SHP77 (cell line): Measurements from ENCODE around the gene PRODH.
"Not testable (repeated sequence)": the region's sequence is repeated elsewhere in the genome, so short reads cannot be mapped to it uniquely, and the experiment has no call there.

ENCODE experiments used
- DNase-seq, 2 experiments: peaks; one replicate each; lab custom pipeline; 2025; lab: John Stamatoyannopoulos, UW

The PRODH gene

DNA sequence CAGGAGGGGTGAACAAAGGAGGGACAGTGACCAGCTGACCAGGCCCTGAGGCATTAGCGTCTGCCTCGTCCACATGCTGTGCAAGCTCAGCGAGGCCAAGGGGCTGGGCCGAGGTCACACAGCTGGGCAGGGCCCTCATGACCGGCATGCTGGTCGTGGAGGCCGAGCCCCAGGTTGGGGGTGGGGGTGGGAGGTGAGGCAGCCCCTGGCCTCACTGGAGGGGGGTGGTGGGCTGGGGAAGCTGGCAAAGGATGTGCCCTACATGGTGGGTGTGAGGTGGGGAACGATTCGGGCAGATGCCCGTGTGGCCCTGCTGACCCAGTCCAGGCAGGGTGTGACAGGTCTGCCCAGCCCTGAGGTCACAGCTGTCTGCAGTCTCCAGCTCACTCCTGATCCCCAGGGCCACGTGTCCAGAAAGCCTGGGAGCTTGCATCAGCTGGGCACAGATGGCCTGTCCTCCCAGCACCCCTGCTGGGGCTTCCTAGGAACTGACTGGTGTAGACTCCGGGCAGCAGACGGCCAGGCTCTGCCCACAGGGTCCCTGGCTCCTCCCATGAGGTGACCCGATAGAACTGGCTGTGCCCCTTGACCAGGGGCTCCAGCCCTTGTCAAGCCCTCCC is 31.4 kb upstream of the PRODH start:
- peak; percentile 34 to 60 for DNase-seq

DNA sequence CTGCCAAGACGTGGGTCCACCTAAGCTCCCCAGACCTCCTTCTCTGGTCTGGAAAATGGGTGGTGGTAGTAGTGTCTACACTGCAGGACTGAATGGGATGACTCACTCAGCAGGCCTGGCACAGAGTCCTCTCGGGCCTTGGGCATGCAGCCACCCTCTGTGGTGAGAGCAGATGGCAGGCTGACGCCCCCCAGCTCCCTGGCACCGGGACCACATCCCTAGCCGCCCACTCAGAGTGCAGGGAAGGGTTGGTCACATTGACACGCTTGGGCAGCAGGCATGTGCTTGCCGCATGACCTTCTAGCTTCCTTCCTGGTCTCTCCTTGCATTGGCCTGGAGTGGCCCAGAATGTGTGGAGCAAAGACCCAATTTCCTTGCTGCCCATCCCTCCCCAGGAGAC is 30.7 kb upstream of the PRODH start:
- no peak for DNase-seq

DNA sequence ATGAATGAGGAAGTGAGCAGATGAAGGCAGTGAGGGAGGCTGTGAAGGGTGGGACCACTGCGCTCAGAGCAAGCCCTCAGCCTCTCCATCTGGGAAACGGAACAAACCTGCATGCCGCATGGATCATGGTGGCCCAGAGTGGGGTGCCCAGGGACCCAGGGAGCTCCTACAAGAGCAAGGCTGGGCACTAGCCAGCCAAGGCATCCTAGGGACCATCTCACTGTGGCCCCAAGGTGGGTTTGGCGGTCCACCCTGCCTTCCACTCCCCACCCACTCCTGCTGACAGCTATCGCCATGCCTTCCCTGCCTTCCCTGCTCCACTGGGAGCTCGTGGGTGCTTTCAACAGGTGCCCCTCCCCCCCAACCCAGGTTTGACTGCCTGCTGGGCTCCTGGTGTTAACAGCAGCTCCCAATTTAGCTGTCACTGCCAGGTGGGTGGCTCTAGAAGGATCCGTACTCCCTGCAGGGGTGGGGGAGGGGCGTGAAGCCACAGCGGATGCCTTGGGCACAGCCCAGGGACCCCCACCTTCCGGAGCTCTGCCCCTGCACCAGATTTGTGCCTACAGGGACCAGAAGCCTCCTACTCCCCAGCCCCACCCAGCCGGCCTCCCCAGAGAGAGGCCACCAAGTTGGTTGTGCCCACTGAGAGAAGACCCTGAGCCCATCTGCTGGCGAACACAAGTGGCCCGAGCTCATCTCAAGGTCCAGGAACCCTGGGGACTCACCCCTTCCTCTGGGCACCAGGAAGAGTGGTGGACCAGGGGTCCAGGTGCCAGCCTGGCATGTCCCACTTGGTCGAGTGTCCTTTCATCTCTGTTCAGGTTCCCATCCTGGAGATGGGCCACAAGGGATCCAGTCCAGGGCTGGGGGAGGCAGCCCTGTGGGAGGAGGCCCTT is 29.7 kb upstream of the PRODH start:
- no peak for DNase-seq

DNA sequence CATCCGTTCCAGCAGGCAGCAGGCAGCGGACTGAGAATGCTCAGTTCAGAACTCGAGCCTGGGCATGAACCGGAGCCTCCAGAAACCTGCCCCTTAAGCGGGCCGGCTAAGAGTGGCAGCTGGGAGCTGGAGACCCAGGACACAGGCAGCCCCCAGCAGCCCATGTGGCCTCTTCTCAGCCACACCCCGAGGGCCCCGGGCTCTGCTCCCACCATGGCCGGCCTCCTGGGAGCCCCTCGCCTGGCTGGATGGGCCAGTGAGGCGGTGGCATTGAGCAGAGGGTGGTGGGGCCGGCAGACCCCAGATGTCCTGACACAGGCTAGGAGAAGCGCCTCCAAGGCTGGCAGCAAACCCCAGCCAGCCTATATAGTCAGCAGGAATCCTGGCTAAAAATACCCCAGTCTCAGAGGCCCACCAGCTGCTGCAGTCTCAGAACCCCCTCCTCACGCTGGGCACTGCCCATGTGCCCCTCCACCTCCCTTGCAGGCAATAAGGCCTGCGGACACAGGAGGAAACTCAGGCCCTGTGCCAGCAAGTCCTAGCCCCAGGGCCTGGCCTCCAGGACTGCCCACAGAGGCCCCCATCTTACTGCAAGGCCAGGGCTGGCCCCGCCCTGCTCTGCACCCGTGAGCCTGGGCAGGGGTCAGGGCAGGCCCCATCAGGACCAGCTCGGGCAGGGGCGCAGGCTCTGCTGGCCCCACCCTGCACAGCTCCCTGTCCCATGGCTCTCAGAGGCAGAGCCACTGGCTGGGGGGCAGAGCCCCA is 28.6 kb upstream of the PRODH start:
- DNase-seq: not testable (repeated sequence)

DNA sequence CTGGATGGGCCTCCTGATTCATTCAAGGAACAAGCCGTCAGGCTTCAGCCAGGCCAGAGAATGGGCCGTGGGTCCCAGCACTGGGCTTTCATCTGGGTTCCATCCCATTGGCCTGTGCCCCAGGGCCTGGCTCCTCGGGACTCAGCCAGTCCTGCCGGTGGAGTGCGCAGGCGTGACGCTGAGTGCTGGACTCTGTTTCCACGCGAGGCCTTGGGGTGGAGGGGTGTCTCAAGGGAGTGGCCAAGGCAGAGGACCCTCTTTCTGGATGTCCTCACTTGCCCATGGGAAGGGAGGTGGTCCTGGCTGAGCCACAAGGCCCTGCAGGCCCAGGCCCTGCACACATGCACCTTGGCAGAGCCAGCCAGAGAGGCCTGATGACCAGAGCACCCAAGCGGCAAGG is 28.0 kb upstream of the PRODH start:
- not testable (repeated sequence) for DNase-seq

DNA sequence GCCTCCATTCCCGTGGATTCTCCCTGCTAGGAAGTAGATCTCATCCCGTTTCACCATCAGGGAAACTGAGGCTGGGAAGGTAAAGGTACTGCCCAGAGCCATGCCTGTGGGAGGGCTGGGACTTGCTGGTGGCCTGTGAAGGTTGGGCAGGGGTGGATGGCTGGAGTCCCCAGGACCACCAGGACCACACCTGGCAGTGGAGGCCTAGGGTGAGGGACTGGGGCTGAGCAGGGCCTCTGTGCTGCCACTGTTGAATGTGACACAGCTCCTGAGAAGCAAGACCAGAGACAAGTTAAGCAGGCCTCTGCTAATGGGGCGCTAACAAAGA is 26.2 kb upstream of the PRODH start:
- DNase-seq: no peak

DNA sequence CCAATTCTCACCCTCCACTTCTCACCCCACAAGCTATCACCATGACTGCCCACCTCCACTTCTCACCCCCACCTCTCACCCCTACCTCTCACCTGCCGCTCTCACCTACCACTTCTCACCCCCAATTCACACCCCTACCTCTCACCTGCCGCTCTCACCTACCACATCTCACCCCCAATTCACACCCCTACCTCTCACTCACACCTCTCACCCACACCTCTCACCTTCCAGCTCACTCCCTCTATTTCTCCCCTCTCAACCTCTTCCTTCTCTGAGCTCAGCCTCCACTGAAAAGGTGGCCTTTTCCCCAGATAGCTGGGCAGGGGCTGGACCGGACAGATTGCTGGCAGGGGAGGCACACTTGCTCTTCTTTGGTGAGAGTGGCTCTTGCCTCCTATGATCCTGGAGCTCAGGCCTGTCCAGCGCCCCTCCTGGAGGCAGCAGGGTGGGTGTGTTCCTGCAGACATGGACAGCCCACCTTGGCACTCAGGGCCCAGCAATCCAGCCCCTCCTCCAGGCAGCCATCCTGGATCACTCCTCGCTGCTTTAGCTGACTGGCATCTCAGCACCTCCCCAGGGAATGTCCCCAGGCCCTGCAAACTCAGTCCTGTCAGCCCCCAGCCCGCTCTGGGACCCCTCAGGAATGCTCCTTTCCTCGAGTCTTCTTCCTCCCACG is 25.7 kb upstream of the PRODH start:
- not testable (repeated sequence) for DNase-seq

DNA sequence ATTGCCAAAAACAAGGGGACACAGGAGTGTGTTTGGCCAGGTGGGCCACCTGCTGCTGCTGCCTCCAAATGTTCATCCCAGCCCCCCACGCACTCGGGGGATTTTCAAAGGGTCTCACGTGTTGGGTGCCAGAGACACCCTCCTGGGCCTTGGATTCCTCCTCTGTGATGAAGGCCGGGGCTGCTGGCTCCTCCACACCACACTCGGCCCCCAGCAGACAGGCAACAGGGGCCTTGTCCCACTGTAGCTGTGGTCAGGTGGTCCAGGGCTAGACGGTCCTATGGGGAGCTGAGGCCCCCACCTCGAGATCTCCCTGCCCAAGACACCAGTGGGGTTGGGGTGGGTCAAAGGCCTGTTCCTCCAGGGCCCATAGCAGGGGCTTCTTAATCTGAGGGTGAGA is 25.1 kb upstream of the PRODH start:
- DNase-seq: not testable (repeated sequence)

DNA sequence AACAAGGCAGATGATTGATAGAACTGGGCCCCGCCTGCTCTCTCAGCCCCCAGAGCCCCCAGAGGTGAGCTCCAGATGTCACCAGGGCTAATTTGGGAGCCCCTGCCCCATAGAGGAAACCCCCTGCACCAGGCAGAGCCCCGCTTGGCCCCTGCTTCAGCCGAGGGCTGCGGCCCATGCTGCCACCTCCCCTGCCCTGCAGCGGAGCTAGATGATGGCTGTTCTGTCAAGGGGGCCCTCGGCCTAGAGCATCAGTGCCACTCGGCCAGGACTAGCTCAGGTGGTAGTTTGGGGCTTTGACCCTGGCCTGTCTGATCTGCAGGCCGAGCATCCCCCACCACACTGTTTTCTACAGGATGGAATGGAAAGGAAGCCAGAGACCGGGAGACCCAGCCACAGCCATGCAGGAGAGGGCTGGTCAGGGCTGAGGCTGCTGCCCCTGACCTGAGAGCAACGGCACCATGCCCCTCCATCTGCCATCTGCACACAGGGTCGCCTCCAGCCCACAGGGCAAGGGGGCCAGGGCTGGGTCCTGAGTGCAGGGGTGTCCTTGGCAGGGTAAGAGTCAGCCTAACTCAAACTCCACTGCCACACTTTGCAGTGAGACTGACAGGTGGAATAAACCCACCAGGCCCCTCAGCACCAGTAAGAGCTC is 24.2 kb upstream of the PRODH start:
- not testable (repeated sequence) for DNase-seq

DNA sequence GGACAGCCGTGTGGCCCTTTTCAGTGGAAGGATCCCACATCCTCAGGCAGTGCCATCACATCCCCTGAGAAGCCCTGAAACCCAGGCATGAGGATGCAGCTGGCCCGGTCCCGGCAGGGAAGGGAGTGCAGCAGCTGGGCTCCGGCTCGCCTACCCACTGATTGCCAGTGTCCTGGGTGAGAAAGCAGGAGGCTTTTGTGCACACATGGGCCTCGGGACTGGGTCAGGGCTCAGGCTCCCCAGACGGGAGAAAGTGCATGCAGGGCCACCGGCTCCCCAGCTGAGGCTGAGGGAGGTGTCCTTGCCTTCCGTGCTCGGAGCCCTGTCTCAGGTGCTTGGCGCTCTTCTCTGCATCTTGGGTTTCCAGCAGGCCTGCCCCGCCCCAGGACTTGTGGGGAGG is 23.6 kb upstream of the PRODH start:
- DNase-seq: not testable (repeated sequence)

DNA sequence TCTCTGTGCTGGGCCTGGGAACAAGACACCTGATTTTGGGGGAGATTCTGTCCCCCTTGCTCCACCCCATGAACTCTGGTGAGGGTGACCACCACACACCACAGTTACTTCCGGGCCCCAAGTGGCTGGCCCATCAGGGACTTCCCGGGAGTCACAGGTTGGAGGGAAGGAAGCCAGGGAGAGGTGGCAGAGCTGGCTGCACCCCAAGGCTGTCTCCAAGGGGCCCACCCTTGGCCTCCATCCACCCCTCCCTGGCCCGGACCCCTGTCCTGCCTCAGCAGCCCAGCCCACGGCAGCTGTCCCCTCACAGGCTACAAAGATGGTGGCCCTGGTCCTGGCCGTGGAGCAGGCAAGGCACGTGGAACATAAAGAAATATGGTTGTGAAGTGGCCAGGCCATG is 23.2 kb upstream of the PRODH start:
- not testable (repeated sequence) for DNase-seq

DNA sequence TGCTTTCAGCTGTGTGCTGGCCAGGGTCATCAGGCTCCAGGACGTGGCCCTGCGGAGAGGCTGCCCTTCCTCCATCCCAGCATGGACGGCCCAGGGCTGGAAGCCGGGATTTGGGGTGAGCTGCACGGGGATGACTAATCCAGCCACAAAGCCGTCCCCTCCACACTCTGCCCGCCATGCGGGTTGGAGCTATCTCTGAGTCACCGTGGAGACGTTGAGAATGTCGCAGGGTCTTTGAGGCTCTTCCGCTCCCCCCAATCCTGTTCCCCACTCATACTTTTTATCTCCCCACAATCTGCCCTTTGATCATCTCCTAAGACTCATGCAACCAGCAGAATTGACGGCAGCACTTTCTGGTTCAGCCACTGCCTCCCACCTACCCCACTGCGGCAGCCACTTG is 22.6 kb upstream of the PRODH start:
- not testable (repeated sequence) for DNase-seq

DNA sequence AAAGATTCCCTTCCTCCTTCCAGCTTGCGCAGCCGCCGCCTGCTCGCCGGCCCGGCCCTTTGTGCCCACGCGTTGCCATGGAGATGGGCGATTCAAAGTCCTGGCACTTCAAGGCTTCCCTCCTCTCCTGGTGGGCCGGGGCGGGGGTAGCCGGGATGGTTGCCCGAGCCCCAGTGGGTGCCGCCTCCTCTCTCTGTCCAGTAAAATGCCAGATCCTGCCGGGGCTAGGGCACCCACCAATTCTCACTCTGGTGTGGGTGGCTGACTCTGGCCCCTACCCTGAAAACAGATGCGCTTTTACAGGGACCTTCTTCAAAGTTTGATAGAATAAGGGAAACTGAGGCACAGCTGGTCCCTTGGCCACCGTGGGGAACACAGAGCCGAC is 22.2 kb upstream of the PRODH start:
- not testable (repeated sequence) for DNase-seq

DNA sequence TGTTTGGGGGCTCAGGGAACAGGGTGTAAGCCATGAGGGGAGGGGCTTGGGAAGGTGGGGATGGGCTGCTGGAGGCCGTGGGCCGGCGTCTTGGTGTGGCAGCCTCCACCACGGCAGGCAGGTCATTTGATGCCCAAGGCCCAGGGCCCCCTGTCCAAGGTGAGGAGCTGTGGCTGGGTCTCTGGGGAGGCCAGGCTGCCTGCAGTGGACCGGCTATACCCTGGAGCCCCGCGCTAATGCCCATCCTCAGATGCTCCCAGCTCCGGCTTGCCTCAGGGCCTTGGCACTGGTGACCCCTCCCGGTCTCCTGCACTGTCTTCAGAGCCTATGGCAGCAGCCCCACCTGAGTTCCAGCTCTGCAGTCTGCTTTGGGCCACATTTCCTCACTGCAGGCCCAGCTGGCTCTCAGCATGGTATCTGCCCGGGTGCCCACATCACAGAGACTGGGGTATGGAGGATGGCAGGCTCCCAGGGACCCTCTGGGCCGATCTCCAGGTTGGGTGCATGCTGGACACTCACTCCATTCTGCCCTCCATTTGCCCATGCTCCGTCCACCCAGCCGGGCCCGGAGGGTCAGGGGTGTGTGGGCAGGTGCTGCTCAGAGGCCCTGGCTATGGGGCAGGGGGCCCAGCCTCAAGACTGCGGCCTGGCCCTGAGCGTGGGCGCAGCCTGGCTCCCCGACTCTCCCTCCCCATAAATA is 21.7 kb upstream of the PRODH start:
- not testable (repeated sequence) for DNase-seq

DNA sequence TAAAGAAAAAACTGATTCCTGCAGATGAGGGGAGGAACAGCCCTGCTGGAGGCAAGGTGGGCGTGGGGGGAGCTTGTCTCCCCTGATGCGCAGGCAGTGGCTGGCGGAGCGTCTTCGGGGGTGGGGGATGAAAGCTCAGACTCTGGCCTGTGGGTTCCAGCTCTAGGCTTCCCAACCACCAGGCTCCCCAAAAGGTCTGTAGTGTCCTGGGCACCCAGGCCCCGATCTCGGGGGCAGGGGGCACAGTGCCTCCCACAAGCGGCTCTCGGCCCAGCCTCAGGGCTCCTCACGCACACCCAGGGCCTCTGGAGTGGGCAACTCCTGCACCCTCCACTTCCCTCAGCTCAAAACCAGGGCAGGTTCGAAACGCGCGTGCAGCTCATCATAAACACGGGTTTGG is 20.9 kb upstream of the PRODH start:
- DNase-seq: not testable (repeated sequence)

DNA sequence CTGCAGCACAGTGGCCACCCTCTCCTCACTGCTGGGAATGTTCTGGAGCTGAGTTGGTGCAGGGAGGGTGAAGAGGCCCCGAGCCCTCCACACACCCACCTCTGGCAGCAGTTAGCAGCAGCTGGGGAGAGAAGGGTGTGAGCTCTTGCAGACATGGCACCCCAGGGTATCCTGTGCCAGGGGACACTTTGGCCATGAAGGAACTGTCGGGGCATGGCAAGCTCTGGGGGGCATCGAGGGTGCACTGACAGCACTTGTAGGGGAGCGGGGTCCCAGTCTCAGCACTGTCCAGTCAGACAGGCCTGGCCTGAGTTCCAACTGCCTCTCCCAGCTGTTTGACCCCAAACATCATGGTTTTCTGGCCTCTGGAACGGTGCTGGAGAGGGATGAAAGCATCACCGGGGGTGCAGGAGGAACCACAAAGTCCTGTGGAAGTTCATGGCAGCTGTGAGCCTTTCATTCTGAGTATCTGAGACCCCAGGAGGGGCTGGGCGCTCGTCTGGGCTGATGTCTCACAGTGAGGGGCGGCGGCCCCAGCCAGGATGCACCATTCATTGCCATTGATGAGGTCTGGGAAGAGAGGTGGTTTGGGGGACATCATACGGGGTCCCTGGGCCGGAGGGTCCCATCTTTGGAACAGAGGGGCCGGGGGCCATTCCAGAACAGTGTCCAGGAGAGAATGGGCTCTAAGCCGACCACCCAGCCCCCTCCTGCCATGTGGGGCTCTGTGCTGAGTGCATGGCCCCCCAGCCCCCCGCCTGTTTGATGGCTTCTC is 20.2 kb upstream of the PRODH start:
- not testable (repeated sequence) for DNase-seq

DNA sequence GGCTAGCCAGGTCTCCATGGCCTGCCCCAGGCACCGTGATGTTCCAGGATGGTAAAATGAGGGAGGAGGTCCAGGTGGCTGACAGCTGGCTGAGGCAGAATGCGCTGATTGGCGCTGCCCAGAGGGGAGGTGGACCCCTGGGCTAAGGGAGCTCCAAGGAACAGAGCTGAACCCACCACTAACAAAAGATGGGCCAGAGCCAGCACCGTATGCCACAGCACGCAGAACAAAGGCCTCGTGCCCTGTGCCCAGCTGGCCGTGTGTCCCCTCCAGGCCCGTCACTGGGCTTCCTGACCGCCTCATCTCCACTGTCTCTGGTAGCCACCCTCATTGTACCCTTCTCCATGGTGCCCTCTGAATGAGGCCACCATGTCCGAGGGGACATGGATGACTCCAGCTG is 19.6 kb upstream of the PRODH start:
- DNase-seq: no peak

DNA sequence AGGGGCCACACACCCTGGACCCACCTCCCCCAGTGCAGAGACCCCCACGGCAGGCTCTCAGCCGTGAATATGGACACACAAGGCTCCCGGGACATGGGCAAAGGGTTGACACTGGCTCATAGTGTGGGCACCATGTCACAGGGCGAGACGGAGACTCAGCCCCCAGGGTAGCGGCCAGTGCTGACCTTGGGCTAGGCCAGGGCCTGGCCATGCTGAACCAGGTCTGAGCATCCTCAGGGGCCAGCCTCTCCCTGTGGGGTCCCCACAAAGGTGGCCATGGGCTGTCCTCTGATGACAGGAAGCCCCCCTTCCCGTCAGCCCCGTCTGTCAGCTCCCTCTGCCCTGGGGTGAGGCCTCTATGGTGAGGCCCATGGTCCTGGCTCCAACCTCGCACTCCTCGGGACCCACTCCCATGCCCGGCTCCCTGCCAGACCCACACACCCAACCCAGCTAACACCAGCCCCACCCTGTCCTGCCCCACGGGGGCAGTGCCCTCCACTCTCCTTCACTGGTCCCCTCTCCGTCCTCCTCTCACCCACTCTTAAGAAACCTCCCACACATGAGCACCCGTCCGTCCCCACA is 19.0 kb upstream of the PRODH start:
- DNase-seq: no peak

DNA sequence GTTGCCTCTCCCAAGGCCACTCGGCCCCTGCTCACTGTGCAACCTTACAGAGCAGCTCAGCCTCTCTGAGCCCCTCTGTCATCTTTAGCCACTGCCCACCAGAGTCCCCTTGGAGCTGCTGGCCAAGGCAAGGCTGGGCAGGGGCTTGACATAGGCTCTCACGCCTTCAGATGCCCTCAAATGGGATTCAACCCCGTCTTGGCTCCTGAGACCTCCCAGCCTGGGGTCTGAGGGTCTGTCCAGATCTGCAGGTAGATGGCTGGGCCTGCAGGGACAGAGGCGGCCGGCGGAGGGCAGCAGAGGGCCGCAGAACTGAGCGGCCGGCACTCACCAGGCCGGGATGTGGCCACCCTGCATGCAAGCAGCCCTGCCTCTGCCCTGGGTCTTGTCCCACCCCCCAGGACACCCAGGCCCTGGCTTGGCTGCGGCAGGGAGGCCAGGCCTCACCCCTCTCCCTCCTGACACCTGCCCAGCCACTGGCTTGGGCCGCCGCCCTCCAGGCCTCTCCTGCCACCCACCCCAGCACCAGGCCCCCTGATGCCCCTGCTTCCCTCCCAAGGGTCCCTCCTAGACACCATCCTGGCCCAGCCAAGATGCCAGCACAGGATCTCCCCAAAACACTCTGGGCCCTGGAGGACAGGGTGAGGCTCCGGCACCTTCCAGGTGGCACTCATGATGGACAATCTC is 18.4 kb upstream of the PRODH start:
- peak in 1 of 2 experiments; percentile 28 for DNase-seq
